Progenitor cell of endocrine pancreas (in vitro differentiated cells): ENCODE measurements around the gene TPST2. TPM values are rescaled to one million over a fixed set of nuclear protein-coding genes. Genes with fewer than 3 reads are reported as not detected.
"Not testable (repeated sequence)": the region's sequence is repeated elsewhere in the genome, so short reads cannot be mapped to it uniquely, and the experiment has no call there.

Experiments used
- DNase-seq: peaks from one replicate; pipeline ENCODE4 v3.0.0; 2021; ENCODE audit warnings: low spot score; ENCODE audit not compliant: unreplicated experiment
- H3K27ac Mint-ChIP-seq: 2 replicates; pipeline ENCODE4 v1.8.0; 2021; ENCODE audit warnings: mild to moderate bottlenecking, moderate library complexity, mixed read lengths
- H3K27me3 Mint-ChIP-seq: 2 replicates; pipeline ENCODE4 v1.8.0; 2021; ENCODE audit warnings: mixed read lengths
- H3K36me3 Mint-ChIP-seq: 2 replicates; pipeline ENCODE4 v1.8.0; 2022; ENCODE audit warnings: mixed read lengths; ENCODE audit not compliant: insufficient read depth
- H3K4me1 Mint-ChIP-seq: 2 replicates; pipeline ENCODE4 v1.8.0; 2021; ENCODE audit warnings: low read depth, mixed read lengths
- H3K4me3 Mint-ChIP-seq: 2 replicates; pipeline ENCODE4 v1.8.0; 2021; ENCODE audit warnings: low read depth, mild to moderate bottlenecking, moderate library complexity, mixed read lengths
- H3K9me3 Mint-ChIP-seq: 2 replicates; pipeline ENCODE4 v1.8.0; 2021; ENCODE audit warnings: low read depth, mixed read lengths
- CTCF ChIP-seq: fragments of 200-600 bp; sonication (generic); IDR thresholded peaks from one replicate; pipeline ENCODE4 v1.5.0; 2021; ENCODE audit warnings: antibody characterized with exemption, mild to moderate bottlenecking; ENCODE audit not compliant: unreplicated experiment
- total RNA-seq: library from RNA; stranded (reverse); gene quantifications from 2 replicates; pipeline ENCODE4 v1.2.1, GENCODE V29; 2021

TPST2 gene
- total RNA-seq, 1 donor from 2014 or later: 19.1 TPM

GRCh38 chr22:26615830-26616435 is 26.0 kb upstream of the TPST2 start:
- Mint-ChIP-seq H3K9me3 (no peaks in the 10 kb centered on the region), H3K27me3 (peaks cover 49% of the 10 kb centered on the region), H3K36me3 (no peaks in the 10 kb centered on the region), H3K4me3 (no peak overlapping the region), H3K4me1 (no peaks in the 10 kb centered on the region), H3K27ac (no peak overlapping the region)
- DNase-seq: no peak
- no peak for TF ChIP-seq CTCF

DNA sequence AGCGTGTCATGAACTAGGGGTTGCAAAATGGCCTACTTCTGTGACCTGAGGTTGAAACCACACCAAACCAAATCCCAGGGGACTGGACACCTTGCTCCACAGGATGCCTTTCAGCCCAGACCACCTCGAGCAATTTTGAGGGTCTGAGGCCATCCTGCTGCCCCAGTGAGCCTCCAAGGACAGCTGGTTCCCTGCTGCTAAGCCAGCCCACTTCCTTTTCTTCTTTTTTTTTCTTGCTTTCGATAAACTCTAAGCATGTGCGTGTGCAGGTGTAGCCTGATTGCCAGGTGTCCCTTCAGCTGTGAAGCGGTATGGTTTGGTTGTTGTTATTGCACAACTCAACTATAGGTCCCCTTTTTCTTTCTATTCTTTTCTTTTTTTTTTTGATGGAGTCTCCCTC is 25.2 kb upstream of the TPST2 start:
- no peak for DNase-seq
- H3K9me3 Mint-ChIP-seq: no peaks in the 10 kb centered on the region
- no peaks in the 10 kb centered on the region for H3K36me3 Mint-ChIP-seq
- H3K27ac Mint-ChIP-seq: no peak overlapping the region
- peaks cover 49% of the 10 kb centered on the region for H3K27me3 Mint-ChIP-seq
- H3K4me1 Mint-ChIP-seq: no peaks in the 10 kb centered on the region
- no peak for TF ChIP-seq CTCF
- no peak overlapping the region for H3K4me3 Mint-ChIP-seq

GRCh38 chr22:26614322-26614721 is 24.4 kb upstream of the TPST2 start:
- Mint-ChIP-seq H3K27me3 (peaks cover 53% of the 10 kb centered on the region), H3K27ac (no peak overlapping the region), H3K4me1 (no peaks in the 10 kb centered on the region), H3K4me3 (no peak overlapping the region), H3K36me3 (no peaks in the 10 kb centered on the region), H3K9me3 (no peaks in the 10 kb centered on the region)
- TF ChIP-seq CTCF: no peak
- no peak for DNase-seq

- not testable (repeated sequence) for H3K9me3 Mint-ChIP-seq, H3K4me3 Mint-ChIP-seq, DNase-seq, H3K4me1 Mint-ChIP-seq, H3K36me3 Mint-ChIP-seq, H3K27ac Mint-ChIP-seq
- peaks cover 54% of the 10 kb centered on the region for H3K27me3 Mint-ChIP-seq
Measured at GRCh38 chr22:26613753-26614152, 23.8 kb upstream of the TPST2 start.

- H3K36me3 Mint-ChIP-seq: no peaks in the 10 kb centered on the region
- H3K27ac Mint-ChIP-seq: no peak overlapping the region
- no peak for TF ChIP-seq CTCF
- no peaks in the 10 kb centered on the region for H3K4me1 Mint-ChIP-seq
- H3K9me3 Mint-ChIP-seq: no peaks in the 10 kb centered on the region
- H3K27me3 Mint-ChIP-seq: peaks cover 54% of the 10 kb centered on the region
- no peak overlapping the region for H3K4me3 Mint-ChIP-seq
- DNase-seq: no peak
Measured at GRCh38 chr22:26612652-26613051, 22.7 kb upstream of the TPST2 start.

GRCh38 chr22:26610996-26611395 is 21.1 kb upstream of the TPST2 start:
- no peaks in the 10 kb centered on the region for H3K36me3 Mint-ChIP-seq
- H3K9me3 Mint-ChIP-seq: no peaks in the 10 kb centered on the region
- no peak for TF ChIP-seq CTCF
- peaks cover 39% of the 10 kb centered on the region for H3K27me3 Mint-ChIP-seq
- no peak overlapping the region for H3K27ac Mint-ChIP-seq
- no peak for DNase-seq
- no peaks in the 10 kb centered on the region for H3K4me1 Mint-ChIP-seq
- H3K4me3 Mint-ChIP-seq: no peak overlapping the region
